ENCODE measurements around the gene KCNA2.

The KCNA2 gene

DNA sequence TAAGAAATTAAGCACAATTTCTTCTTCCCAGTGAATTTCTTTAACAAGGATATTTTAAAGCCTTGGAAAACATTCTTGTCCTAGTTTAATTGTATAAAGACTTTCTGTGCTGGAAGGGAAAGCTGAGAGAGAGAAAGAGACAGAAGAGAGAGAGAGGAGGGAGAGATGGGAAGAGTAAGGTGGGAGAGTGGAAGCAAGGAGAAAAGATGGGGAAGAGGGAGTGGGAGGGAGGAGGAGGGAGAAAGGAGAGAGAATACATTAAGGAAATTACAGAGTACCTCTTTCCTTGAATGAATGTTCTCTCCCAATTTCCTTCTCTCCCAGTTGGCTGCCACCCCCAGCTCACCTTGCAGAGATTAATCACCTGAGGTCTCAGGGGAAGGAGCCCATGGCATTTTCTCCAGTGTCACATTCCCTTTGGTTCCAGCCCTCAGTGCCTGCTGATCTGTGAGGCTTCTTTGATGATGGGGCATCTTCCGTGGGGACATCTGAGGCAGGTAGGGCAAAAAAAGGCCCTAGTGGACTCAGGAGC lies 54.8 kb downstream of the KCNA2 start:
- Histone ChIP-seq H3K36me3 (ENCODE audit: control insufficient read depth, insufficient read depth, low read length) (no peaks in the 10 kb centered on the region), H3K4me3 (ENCODE audit: low read length) (no peak overlapping the region), H3K27me3 (ENCODE audit: control insufficient read depth, insufficient read depth, low read length) (peaks cover 8% of the 10 kb centered on the region), H3K4me1 (ENCODE audit: control insufficient read depth, insufficient read depth, low read length) (peaks cover 5% of the 10 kb centered on the region), H3K27ac (ENCODE audit: low read depth, low read length) (no peak overlapping the region), H3K9ac (ENCODE audit: low read length) (no peak overlapping the region)

DNA sequence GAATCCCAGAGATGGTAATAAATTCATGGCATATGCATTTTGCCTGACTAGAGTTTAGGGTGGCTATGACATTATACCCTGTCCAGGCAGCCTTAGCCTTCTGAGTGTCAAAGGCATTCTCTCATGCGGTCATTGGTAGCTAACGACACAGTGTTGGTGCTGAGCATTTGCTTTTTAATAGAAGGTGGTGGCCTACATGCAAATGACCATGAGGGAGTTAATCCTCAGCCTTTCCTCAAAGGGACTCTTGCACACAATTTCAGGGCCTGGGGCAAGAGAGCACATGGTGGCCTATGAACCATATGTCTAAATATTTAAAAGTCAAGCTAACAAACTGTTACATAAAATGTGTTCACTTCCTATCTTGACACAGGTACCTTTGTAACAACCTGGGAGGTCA lies 56.3 kb downstream of the KCNA2 start:
- H3K4me1 ChIP-seq (ENCODE audit: control insufficient read depth, insufficient read depth, low read length), result no peaks in the 10 kb centered on the region
- peaks cover 7% of the 10 kb centered on the region for H3K27me3 ChIP-seq (ENCODE audit: control insufficient read depth, insufficient read depth, low read length)
- no peaks in the 10 kb centered on the region for H3K36me3 ChIP-seq (ENCODE audit: control insufficient read depth, insufficient read depth, low read length)
- no peak overlapping the region for H3K9ac ChIP-seq (ENCODE audit: low read length)
- no peak overlapping the region for H3K4me3 ChIP-seq (ENCODE audit: low read length)
- H3K27ac ChIP-seq (ENCODE audit: low read depth, low read length), result no peak overlapping the region

DNA sequence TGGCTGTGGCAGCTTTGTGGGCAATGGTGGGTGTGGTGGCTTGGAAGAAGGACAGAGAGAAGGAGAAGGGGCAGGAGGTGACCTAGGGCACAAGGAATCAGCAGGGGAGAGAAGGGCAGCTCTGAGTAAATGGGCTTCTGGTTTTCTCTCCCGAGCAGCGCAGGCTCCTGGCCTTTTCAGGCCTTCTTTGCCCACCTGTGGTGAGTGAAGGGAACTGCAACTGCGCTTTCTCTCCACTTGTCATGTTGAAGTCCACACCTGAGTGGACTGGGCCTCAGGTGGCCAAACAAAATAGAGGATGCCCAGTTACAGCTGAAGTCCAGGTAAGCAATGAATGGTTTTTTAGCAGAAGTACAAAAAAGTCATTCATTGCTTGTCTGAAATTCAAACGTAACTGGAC lies 57.8 kb downstream of the KCNA2 start:
- Histone ChIP-seq H3K36me3 (ENCODE audit: control insufficient read depth, insufficient read depth, low read length) (no peaks in the 10 kb centered on the region), H3K4me3 (ENCODE audit: low read length) (no peak overlapping the region), H3K9ac (ENCODE audit: low read length) (no peak overlapping the region), H3K27ac (ENCODE audit: low read depth, low read length) (no peak overlapping the region), H3K4me1 (ENCODE audit: control insufficient read depth, insufficient read depth, low read length) (no peaks in the 10 kb centered on the region), H3K27me3 (ENCODE audit: control insufficient read depth, insufficient read depth, low read length) (peaks cover 5% of the 10 kb centered on the region)

DNA sequence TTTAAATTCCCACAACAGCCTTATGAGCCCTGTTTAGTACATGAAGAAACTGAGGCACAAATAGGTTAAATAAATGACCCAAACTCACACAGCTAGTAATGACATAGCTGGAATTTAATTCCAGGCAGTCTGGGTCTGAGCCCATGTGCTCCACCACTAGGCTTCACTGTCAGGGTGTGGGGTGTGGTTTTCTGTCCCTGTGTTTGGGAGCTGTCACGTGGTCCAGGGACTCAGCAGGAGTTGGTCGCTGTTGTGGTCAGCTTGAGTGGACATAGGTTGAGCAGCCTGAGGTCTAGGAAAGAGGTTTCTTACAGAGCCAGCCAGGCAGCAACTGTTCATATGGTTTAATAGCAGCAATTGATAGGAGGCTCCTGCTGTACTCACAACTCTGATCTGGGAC lies 59.1 kb downstream of the KCNA2 start:
- Histone ChIP-seq H3K27me3 (ENCODE audit: control insufficient read depth, insufficient read depth, low read length) (peaks cover 3% of the 10 kb centered on the region), H3K4me1 (ENCODE audit: control insufficient read depth, insufficient read depth, low read length) (no peaks in the 10 kb centered on the region), H3K9ac (ENCODE audit: low read length) (no peak overlapping the region), H3K4me3 (ENCODE audit: low read length) (no peak overlapping the region), H3K36me3 (ENCODE audit: control insufficient read depth, insufficient read depth, low read length) (no peaks in the 10 kb centered on the region), H3K27ac (ENCODE audit: low read depth, low read length) (no peak overlapping the region)

DNA sequence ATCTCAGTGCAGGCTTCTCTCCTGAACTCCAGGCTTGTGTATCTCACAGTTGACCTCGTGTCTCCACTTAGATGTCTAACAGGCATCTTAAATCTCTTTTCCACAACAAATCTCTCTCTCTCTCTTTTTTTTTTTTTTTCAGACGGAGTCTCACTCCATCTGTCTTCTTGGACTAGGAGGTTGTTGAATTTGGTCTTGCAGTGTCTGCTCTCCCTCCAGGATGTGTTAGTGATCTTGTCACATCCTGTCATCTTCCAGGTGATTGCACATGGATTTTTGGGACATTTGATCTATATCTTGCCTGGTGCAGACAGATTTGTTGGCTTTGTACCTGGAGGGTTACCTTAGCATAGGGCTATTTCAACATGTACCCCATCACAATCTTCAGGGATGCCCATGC lies 60.7 kb downstream of the KCNA2 start:
- Histone ChIP-seq H3K27ac (ENCODE audit: low read depth, low read length) (no peak overlapping the region), H3K9ac (ENCODE audit: low read length) (no peak overlapping the region), H3K27me3 (ENCODE audit: control insufficient read depth, insufficient read depth, low read length) (peaks cover 3% of the 10 kb centered on the region), H3K4me1 (ENCODE audit: control insufficient read depth, insufficient read depth, low read length) (no peaks in the 10 kb centered on the region), H3K36me3 (ENCODE audit: control insufficient read depth, insufficient read depth, low read length) (no peaks in the 10 kb centered on the region), H3K4me3 (ENCODE audit: low read length) (no peak overlapping the region)

DNA sequence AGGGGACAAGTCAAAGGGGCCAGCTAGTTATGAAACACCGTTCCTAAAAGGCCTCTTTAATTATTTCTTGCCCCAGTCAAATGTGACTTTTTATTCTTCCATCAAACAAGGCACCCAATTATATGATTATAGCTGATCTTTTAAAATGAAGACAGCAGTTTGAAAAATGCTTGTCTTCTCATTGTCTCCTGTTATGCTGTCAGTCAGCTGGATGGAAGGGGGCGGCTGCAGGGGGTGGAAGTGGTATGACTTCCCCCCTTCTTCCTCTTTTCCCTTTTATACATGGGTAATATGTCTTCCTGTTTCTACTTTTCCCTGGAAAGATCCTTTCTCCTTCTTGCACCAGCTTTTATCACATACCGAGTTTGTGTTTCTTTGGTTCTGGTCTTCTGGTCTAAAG lies 61.4 kb downstream of the KCNA2 start:
- no peaks in the 10 kb centered on the region for H3K36me3 ChIP-seq (ENCODE audit: control insufficient read depth, insufficient read depth, low read length)
- no peak overlapping the region for H3K4me3 ChIP-seq (ENCODE audit: low read length)
- no peak overlapping the region for H3K27ac ChIP-seq (ENCODE audit: low read depth, low read length)
- H3K4me1 ChIP-seq (ENCODE audit: control insufficient read depth, insufficient read depth, low read length), result no peaks in the 10 kb centered on the region
- H3K9ac ChIP-seq (ENCODE audit: low read length), result no peak overlapping the region
- H3K27me3 ChIP-seq (ENCODE audit: control insufficient read depth, insufficient read depth, low read length), result peaks cover 3% of the 10 kb centered on the region

All from rectal smooth muscle tissue (tissue), 1 donor.